Heart left ventricle (tissue), 13 donors: ENCODE results near the gene UEVLD.

Experiments used
- CTCF ChIP-seq, 12 donors: fragments of 200-600 bp; sonication (generic) in 4 of 12; IDR thresholded peaks; one replicate each; pipeline versions ENCODE4 v1.5.0 to v1.8.0; 2018 to 2022; ENCODE audit warnings: antibody characterized with exemption in 12 of 12, mild to moderate bottlenecking in 5 of 12
- POLR2A ChIP-seq, 2 donors: fragments of 450-650 bp; IDR thresholded peaks; one replicate each; pipeline ENCODE4 v1.6.1; 2017; ENCODE audit warnings: antibody characterized with exemption in 2 of 2, mild to moderate bottlenecking in 2 of 2, moderate library complexity in 2 of 2
- donor health status: ischemic (EF 13 %, LVEDD 7.1; RV severe dilation, severe dysfunction).
- donor health status: DM: no; HTN: yes; CAD: no.
- donor health status: DM: no; HTN: no; CAD: no.
- donor health status: ischemic (EF 25% LVEDD 6.9; RV normal size, moderate dysfunction).
- donor health status: ischemic (EF 25% LVEDD 5.7; RV mildly dilated, moderate dysfunction).
- donor health status: ischemic (EF 35%, LVEDD 5.7; RV mildly dilated, moderate dysfunction).
- donor health status: nonischemic (EF 11% LVEDD 7.7; RV severe dilation, severe dysfunction).
- donor health status: DM: yes; HTN: yes; CAD: no.
- donor health status: PGD.
- donor health status: ischemic (EF 29% LVEDD 5.4; RV normal size, mild dysfunction).
- donor health status: nonischemic (EF 23%, LVEDD 6.1; RV moderate dilation, normal function).

- peak; percentile 7 to 87 for TF ChIP-seq POLR2A (IDR thresholded peaks at IDR 0.05)
- TF ChIP-seq CTCF (IDR thresholded peaks at IDR 0.05) = no peak
Observed at GRCh38 chr11:18526521-18527296, 61.8 kb downstream of the UEVLD start, which contains the start of gene TSG101.
